ENCODE measurements around the gene MYMK. TPM values are rescaled to one million over a fixed set of nuclear protein-coding genes. Genes with fewer than 3 reads are reported as not detected.

MYMK gene
- total and polyA plus RNA-seq, 2 experiments from 2014 or later, result not detected

GRCh38 chr9:133509179-133510083 is 15.3 kb downstream of the MYMK start:
- no peaks in the 10 kb centered on the region for H3K9me3 Mint-ChIP-seq
- peak; percentile 81 for ATAC-seq
- no peak overlapping the region for H3K27ac Mint-ChIP-seq
- Histone ChIP-seq H3K4me1 (ENCODE audit: insufficient read depth) (peaks cover 15% of the 10 kb centered on the region), H3F3A (replicated peaks; ENCODE audit: low read depth) (peaks cover 5% of the 10 kb centered on the region; the same call in 1 of the 2 replicates), H3K27me3 (ENCODE audit: insufficient read depth) (no peaks in the 10 kb centered on the region), H3K9me2 (ENCODE audit: insufficient read depth) (no peaks in the 10 kb centered on the region), H3K79me2 (replicated peaks; ENCODE audit: insufficient read depth) (no peaks in the 10 kb centered on the region), H3K4me3 (no peak overlapping the region), H3K27ac (ENCODE audit: low read depth) (0 out of 2 replicates have a peak overlapping the region, but pooled peaks have one; percentile 33), H4K20me1 (replicated peaks; ENCODE audit: insufficient read depth) (no peaks in the 10 kb centered on the region), H2AFZ (peak overlapping the region; percentile 73; the same call in 1 of the 2 replicates), H3K4me2 (peak overlapping the region; percentile 60), H3K36me3 (ENCODE audit: insufficient read depth) (no peaks in the 10 kb centered on the region)
- H3K36me3 Mint-ChIP-seq (ENCODE audit: low read depth), result no peaks in the 10 kb centered on the region
- no peak for TF ChIP-seq CTCF (conservative IDR thresholded peaks at IDR 0.05; ENCODE audit: low read depth in 2 of 2)
- TF ChIP-seq STAT1 (IDR thresholded peaks at IDR 0.05; ENCODE audit: unreplicated experiment), result no peak
- no peak for TF ChIP-seq ETS1 (IDR thresholded peaks at IDR 0.05)
- TF ChIP-seq ZNF331 (CRISPR knock-in tag; IDR thresholded peaks at IDR 0.05; ENCODE audit: low read depth), result no peak
- TF ChIP-seq CREB1 (CRISPR knock-in tag; IDR thresholded peaks at IDR 0.05; ENCODE audit: low read depth), result no peak
- TF ChIP-seq EZH2 (IDR thresholded peaks at IDR 0.05; ENCODE audit: low read depth, unreplicated experiment), result no peak
- TF ChIP-seq ZNF114 (CRISPR knock-in tag; IDR thresholded peaks at IDR 0.05), result no peak
- TF ChIP-seq POLR2AphosphoS5 (IDR thresholded peaks at IDR 0.05; ENCODE audit: low read depth), result no peak
- TF ChIP-seq, protein P1, sequence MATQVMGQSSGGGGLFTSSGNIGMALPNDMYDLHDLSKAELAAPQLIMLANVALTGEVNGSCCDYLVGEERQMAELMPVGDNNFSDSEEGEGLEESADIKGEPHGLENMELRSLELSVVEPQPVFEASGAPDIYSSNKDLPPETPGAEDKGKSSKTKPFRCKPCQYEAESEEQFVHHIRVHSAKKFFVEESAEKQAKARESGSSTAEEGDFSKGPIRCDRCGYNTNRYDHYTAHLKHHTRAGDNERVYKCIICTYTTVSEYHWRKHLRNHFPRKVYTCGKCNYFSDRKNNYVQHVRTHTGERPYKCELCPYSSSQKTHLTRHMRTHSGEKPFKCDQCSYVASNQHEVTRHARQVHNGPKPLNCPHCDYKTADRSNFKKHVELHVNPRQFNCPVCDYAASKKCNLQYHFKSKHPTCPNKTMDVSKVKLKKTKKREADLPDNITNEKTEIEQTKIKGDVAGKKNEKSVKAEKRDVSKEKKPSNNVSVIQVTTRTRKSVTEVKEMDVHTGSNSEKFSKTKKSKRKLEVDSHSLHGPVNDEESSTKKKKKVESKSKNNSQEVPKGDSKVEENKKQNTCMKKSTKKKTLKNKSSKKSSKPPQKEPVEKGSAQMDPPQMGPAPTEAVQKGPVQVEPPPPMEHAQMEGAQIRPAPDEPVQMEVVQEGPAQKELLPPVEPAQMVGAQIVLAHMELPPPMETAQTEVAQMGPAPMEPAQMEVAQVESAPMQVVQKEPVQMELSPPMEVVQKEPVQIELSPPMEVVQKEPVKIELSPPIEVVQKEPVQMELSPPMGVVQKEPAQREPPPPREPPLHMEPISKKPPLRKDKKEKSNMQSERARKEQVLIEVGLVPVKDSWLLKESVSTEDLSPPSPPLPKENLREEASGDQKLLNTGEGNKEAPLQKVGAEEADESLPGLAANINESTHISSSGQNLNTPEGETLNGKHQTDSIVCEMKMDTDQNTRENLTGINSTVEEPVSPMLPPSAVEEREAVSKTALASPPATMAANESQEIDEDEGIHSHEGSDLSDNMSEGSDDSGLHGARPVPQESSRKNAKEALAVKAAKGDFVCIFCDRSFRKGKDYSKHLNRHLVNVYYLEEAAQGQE (IDR thresholded peaks at IDR 0.05; ENCODE audit: unreplicated experiment), result no peak
- no peak for TF ChIP-seq JUNB (IDR thresholded peaks at IDR 0.05; ENCODE audit: unreplicated experiment)
- no peak for TF ChIP-seq EZH2phosphoT487 (IDR thresholded peaks at IDR 0.05; ENCODE audit: unreplicated experiment)
- TF ChIP-seq ZNF462 (CRISPR knock-in tag; IDR thresholded peaks at IDR 0.05), result no peak
- no peak for TF ChIP-seq NANOG (IDR thresholded peaks at IDR 0.05; ENCODE audit: borderline replicate concordance)
- H3K4me3 Mint-ChIP-seq, result peak overlapping the region; percentile 53
- peaks cover 5% of the 10 kb centered on the region for H3K27me3 Mint-ChIP-seq (ENCODE audit: insufficient read depth, low read depth, poor library complexity)
- H3K4me1 Mint-ChIP-seq, result peaks cover 21% of the 10 kb centered on the region
- peak; percentile 77 for DNase-seq (ENCODE audit: low spot score)

Measured in GM23338 (cell line).